Prostate gland (tissue), 2 donors: ENCODE measurements around the gene TMEM181. TPM values are rescaled to one million over a fixed set of nuclear protein-coding genes. Genes with fewer than 3 reads are reported as not detected.
A peak's percentile ranks its signal among the peaks of the same experiment; 100 is the strongest.

Experiments
- DNase-seq: peaks from one replicate; pipeline ENCODE4 v3.0.0-alpha.2; 2019; ENCODE audit warnings: low spot score
- H3K27ac ChIP-seq, 2 donors: fragments of 200-600 bp; sonication (generic); 2 replicates each; pipeline ENCODE4 v1.5.1; 2017 to 2019
- H3K27me3 ChIP-seq: fragments of 200-600 bp; sonication (generic); replicated peaks from 2 replicates; pipeline ENCODE4 v1.5.1; 2019; ENCODE audit not compliant: insufficient read depth
- H3K36me3 ChIP-seq, 2 donors: fragments of 200-600 bp; sonication (generic); 1 replicate in 1 of 2; 2 replicates in 1 of 2; pipeline versions ENCODE4 v1.5.1 to v1.8.1; 2017 to 2019
- H3K4me1 ChIP-seq: fragments of 200-600 bp; sonication (generic); replicated peaks from 2 replicates; pipeline ENCODE4 v1.5.1; 2019
- H3K4me3 ChIP-seq, 2 donors: fragments of 200-600 bp; sonication (generic); 2 replicates each; pipeline ENCODE4 v1.5.1; 2017 to 2019
- H3K9me3 ChIP-seq: fragments of 200-600 bp; sonication (generic); 2 replicates; pipeline ENCODE4 v1.5.1; 2017
- POLR2A ChIP-seq: fragments of 450-650 bp; IDR thresholded peaks from one replicate; pipeline ENCODE4 v1.6.1; 2016; ENCODE audit warnings: antibody characterized with exemption, mild to moderate bottlenecking
- POLR2AphosphoS5 ChIP-seq: sonication (generic); formaldehyde crosslinking; IDR thresholded peaks from one replicate; pipeline ENCODE4 v1.6.1; 2017; ENCODE audit warnings: antibody characterized with exemption
- WGBS: methylation state at CpG from one replicate; pipeline ENCODE4 v1.1.5; 2018; 5-methylcytosine and 5-hydroxymethylcytosine counted together
- intact Hi-C: fragments of 100-400 bp; cut with DNase I; formaldehyde crosslinking; loops from one replicate; pipeline ENCODE4 v1.14.2; 2022
- total RNA-seq, 2 donors: library from RNA; depleted of rRNA; stranded (reverse); fragments of >200 nt; gene quantifications; one replicate each; pipeline ENCODE4 v1.1.0, GENCODE V29; 2016
- TF ChIP-seq, protein P1 (sequence below), 4 experiments: fragments of 200-600 bp in 2 of 4; fragments of 450-650 bp in 2 of 4; sonication (generic) in 2 of 4; IDR thresholded peaks; 1 replicate in 3 of 4; 2 replicates in 1 of 4; pipeline ENCODE4 v1.5.1; 2016 to 2019; ENCODE audit warnings: antibody characterized with exemption in 4 of 4, mild to moderate bottlenecking in 2 of 4, moderate library complexity in 2 of 4

Gene TMEM181
- total RNA-seq, 2 donors from 2014 or later = 26.0 to 67.9 TPM

DNA sequence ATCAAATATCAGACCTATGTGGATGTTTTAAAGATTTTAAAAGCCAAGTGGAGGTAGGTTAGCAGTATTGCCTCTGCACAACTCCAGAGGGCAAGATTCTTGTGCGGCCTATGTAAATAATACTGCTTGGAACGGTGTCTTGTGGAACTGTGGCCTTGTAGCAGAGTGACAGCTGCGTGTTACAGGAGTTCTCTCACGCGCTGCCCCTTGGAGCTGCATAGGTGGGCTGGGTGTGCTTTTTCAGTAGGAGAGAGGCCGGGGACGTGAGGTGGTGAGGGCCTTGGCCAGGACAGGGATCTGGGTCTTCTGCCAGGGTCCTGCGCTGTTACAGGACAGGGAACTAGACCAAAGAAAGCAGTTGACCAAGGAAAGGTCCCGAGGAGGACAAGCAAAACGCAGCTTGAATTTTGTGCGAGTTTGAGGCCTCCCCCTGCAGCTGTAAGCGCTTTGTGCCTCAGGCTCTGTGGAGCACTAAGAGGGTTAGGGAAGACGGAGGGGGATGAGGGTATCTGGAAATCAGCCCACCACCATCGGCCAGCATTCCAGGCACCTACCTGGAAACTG lies 1.5 kb downstream of the TMEM181 start:
- DNase-seq = no peak
- Histone ChIP-seq H3K4me3 (peak overlapping the region; percentile 83 to 97), H3K9me3 (no peaks in the 10 kb centered on the region), H3K36me3 (no peaks in the 10 kb centered on the region), H3K4me1 (peaks cover 8% of the 10 kb centered on the region), H3K27me3 (no peaks in the 10 kb centered on the region), H3K27ac (no peak overlapping the region)
- TF ChIP-seq, protein P1, sequence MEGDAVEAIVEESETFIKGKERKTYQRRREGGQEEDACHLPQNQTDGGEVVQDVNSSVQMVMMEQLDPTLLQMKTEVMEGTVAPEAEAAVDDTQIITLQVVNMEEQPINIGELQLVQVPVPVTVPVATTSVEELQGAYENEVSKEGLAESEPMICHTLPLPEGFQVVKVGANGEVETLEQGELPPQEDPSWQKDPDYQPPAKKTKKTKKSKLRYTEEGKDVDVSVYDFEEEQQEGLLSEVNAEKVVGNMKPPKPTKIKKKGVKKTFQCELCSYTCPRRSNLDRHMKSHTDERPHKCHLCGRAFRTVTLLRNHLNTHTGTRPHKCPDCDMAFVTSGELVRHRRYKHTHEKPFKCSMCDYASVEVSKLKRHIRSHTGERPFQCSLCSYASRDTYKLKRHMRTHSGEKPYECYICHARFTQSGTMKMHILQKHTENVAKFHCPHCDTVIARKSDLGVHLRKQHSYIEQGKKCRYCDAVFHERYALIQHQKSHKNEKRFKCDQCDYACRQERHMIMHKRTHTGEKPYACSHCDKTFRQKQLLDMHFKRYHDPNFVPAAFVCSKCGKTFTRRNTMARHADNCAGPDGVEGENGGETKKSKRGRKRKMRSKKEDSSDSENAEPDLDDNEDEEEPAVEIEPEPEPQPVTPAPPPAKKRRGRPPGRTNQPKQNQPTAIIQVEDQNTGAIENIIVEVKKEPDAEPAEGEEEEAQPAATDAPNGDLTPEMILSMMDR (IDR thresholded peaks at IDR 0.05) = no peak
- TF ChIP-seq POLR2AphosphoS5 = no peak
- no peak for TF ChIP-seq POLR2A
- intact Hi-C loops = loop anchor here (5.0 kb wide), 1 partner anchor 334 kb away; no protein-coding TSS in a partner anchor
- WGBS = 61% methylated on average over 14 of the region's 14 CpGs

DNA sequence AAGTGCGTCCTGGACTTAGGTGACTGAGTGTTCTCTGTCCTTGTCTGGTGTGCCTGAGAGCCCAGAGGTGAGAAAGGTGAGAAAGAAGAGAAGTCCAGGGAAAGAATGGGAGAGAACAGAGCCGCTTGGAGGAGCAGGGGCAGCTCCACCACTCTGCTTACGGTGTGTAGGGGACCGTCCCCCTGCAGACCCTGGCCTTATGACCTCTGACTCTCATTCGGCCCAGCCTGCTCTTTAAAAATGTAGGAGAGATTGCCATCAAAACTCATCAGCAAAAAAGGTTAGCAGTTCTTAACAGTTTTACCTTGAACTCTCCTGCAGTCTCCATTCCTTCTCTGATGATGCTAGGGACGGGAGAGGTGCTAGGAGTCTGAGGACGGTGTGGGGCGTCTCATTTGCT lies 2.0 kb downstream of the TMEM181 start:
- H3K4me1 ChIP-seq = peaks cover 8% of the 10 kb centered on the region
- 67% methylated on average over 8 of the region's 8 CpGs for WGBS

DNA sequence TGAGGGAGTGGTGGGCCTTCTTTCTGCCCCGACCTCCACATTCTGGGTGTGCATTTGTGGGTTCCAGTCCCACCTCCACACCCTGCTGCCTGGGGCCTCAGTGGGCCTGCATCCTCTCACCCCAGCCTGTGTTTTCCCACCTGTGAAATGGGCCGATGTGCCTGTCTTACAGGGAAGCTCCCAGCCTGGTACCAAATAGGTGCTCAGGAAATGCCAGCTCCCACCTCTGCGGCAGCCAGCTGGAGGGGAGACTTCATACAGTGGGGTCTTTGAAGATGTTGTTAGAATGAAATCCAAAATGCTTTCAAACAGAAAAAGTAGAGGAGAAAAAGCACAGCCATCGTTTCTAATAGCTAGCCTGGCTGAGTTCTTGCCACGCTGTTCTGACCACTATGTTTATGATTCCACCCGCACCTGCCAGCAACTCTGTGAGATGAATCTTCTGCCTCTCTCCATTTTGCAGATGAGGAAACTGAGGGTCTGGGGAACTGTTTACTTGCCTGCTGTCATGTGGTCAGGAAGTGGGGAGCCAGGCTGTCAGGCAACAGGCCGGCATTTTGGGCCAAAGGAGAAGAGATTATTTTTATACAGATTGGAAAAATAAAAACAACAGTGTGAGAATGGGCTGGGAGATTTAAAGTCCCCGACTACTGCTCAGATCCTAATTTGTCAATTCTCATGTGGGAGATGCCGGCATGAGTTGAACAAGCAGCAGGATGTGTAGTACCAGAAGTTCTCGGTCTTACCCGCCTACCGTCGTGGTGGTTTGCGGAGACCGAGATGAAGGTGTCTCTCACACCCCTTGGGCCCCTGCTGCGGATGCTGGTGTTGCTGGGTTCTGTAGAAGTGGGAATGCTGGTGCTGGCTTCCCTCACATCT lies 4.6 kb downstream of the TMEM181 start:
- intact Hi-C loops = loop anchor here (5.0 kb wide), 1 partner anchor 337 kb away; no protein-coding TSS in a partner anchor
- 92% methylated on average over 16 of the region's 16 CpGs for WGBS
- no peak for DNase-seq
- TF ChIP-seq, protein P1 (IDR thresholded peaks at IDR 0.05) = no peak
- TF ChIP-seq POLR2AphosphoS5 (no peak), POLR2A (no peak)
- Histone ChIP-seq H3K9me3 (no peaks in the 10 kb centered on the region), H3K36me3 (no peaks in the 10 kb centered on the region), H3K27me3 (no peaks in the 10 kb centered on the region), H3K4me3 (no peak overlapping the region), H3K27ac (no peak overlapping the region), H3K4me1 (peaks cover 8% of the 10 kb centered on the region)

More for the DNA sequence above, 2.0 kb downstream of the TMEM181 start:
- Histone ChIP-seq H3K9me3 (no peaks in the 10 kb centered on the region), H3K27ac (no peak overlapping the region), H3K27me3 (no peaks in the 10 kb centered on the region), H3K36me3 (no peaks in the 10 kb centered on the region), H3K4me3 (no peak overlapping the region)
- intact Hi-C loops = loop anchor here (5.0 kb wide), 1 partner anchor 335 kb away; no protein-coding TSS in a partner anchor
- TF ChIP-seq POLR2AphosphoS5 = no peak
- TF ChIP-seq, protein P1 (IDR thresholded peaks at IDR 0.05) = no peak
- TF ChIP-seq POLR2A = no peak
- no peak for DNase-seq

DNA sequence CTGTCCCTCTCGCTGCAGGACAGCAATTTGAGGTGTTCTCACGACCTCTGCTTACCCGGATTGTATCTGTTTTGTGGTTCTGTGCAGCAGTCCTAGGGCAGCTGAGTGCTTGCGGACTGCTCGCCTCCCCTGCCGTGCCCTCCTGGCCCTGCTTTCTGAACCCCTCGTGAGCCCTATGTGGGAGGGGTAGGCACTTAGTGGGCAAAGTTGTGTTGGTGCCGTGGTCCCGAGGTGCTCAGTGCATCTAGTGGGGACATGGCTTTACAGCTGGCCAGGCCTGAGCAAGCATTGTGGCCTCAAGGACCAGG lies 5.2 kb downstream of the TMEM181 start:
- TF ChIP-seq POLR2AphosphoS5 (no peak), POLR2A (no peak)
- TF ChIP-seq, protein P1 (IDR thresholded peaks at IDR 0.05) = no peak
- intact Hi-C loops = no loop called here
- no peak overlapping the region for H3K4me3 ChIP-seq
- peaks cover 8% of the 10 kb centered on the region for H3K4me1 ChIP-seq
- H3K36me3 ChIP-seq = no peaks in the 10 kb centered on the region
- WGBS = 88% methylated on average over 9 of the region's 9 CpGs
- H3K27me3 ChIP-seq = no peaks in the 10 kb centered on the region
- H3K27ac ChIP-seq = no peak overlapping the region
- H3K9me3 ChIP-seq = no peaks in the 10 kb centered on the region
- DNase-seq = no peak
